ENCODE measurements around the gene ZYX.
"Not testable (repeated sequence)": the region's sequence is repeated elsewhere in the genome, so short reads cannot be mapped to it uniquely, and the experiment has no call there.

The ZYX gene

DNA sequence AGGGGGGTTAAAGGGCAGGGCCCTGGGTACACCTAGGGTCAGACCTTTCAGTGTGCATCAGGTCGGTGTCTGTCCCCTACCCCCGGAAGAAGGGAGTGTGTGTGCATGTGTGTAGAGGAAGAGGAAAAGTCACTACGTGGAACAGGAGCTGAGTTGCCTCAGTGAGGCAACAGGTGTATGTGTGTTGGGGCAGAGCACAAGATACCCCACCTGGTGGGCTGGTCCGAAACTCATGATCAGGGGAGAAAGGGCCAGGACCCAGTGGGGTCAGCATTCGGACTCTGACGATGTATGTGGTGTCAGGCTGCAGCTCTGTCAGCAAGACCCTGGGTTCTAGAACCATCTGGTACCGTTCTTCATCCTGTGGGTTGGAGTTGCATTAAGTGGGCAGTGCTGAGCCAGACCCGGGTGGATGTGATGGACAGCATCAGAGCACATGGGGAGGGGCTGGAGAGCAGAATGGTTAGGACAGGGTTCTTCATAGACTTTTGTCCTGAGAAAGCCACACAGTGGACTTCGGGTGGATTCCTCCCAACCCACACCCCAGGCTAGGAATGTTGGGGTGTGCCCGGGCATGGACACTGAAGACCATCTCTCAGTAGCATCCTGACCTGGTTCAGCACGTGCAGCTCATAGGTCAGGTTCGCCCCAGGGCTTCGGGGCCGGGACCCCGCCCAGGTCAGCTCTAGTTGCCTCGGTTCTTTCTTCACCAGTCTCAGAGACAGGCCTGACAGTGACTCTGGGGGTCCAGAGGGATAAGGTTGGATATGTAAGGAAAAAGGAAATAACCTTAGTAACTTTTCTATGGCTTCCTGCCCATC, 16.8 kb downstream of the ZYX start:
- no peak overlapping the region for H3K4me3 ChIP-seq (ENCODE audit: low read length)
- peaks cover 23% of the 10 kb centered on the region for H3K4me1 ChIP-seq (ENCODE audit: control insufficient read depth, insufficient read depth, low read length)
- peaks cover 5% of the 10 kb centered on the region for H3K36me3 ChIP-seq (ENCODE audit: control insufficient read depth, insufficient read depth, low read length)

DNA sequence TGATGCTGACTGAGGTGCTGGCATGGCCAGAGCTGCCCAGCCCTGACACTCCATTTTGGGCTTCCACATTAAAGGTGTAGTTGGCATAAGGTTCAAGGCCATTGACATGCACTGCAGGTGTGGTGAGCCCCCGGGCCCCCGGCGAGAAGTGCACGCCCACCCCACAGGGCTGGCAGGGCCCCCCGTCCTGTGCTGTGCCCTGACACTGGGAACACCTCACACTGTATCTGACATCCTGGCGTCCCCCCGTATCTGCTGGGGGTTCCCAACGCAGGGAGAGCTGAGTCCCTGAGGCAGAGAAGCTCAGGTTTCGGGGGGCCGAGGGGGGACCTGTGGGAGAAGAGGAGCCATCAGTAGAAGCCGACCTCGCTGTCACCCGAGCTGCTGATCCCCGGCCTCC, 17.5 kb downstream of the ZYX start:
- H3K36me3 ChIP-seq (ENCODE audit: control insufficient read depth, insufficient read depth, low read length) = peaks cover 5% of the 10 kb centered on the region
- H3K9ac ChIP-seq (ENCODE audit: low read length) = no peak overlapping the region
- no peaks in the 10 kb centered on the region for H3K27me3 ChIP-seq (ENCODE audit: control insufficient read depth, insufficient read depth, low read length)
- H3K9me3 ChIP-seq (ENCODE audit: control insufficient read depth, low read length) = no peaks in the 10 kb centered on the region
- peaks cover 23% of the 10 kb centered on the region for H3K4me1 ChIP-seq (ENCODE audit: control insufficient read depth, insufficient read depth, low read length)
- no peak overlapping the region for H3K4me3 ChIP-seq (ENCODE audit: low read length)

More for the DNA sequence above, 16.8 kb downstream of the ZYX start:
- H3K27me3 ChIP-seq (ENCODE audit: control insufficient read depth, insufficient read depth, low read length) = no peaks in the 10 kb centered on the region
- H3K9ac ChIP-seq (ENCODE audit: low read length) = no peak overlapping the region
- H3K9me3 ChIP-seq (ENCODE audit: control insufficient read depth, low read length) = no peaks in the 10 kb centered on the region

DNA sequence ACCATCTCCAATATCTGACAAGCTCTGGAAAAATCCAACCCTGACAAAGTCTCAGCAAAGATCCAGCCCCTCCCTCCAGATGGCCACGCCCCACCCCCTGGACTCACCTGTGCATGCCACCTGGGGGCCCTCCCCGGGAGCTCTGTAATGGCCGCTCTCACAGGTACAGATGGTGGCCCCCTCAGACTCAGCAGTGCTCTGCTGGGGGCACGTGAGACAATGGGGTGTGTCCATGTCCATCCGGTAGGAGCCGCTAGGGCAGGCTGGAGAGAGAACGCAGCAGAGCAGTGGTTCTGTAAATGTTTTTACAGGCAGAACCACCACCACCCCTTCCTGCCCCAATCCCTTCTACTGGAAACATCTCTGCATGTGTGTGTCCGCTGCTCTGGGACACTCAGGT, 18.0 kb downstream of the ZYX start:
- Histone ChIP-seq H3K4me1 (ENCODE audit: control insufficient read depth, insufficient read depth, low read length) (peaks cover 23% of the 10 kb centered on the region), H3K27me3 (ENCODE audit: control insufficient read depth, insufficient read depth, low read length) (no peaks in the 10 kb centered on the region), H3K36me3 (ENCODE audit: control insufficient read depth, insufficient read depth, low read length) (peaks cover 5% of the 10 kb centered on the region), H3K9me3 (ENCODE audit: control insufficient read depth, low read length) (no peaks in the 10 kb centered on the region), H3K9ac (ENCODE audit: low read length) (no peak overlapping the region), H3K4me3 (ENCODE audit: low read length) (no peak overlapping the region)

DNA sequence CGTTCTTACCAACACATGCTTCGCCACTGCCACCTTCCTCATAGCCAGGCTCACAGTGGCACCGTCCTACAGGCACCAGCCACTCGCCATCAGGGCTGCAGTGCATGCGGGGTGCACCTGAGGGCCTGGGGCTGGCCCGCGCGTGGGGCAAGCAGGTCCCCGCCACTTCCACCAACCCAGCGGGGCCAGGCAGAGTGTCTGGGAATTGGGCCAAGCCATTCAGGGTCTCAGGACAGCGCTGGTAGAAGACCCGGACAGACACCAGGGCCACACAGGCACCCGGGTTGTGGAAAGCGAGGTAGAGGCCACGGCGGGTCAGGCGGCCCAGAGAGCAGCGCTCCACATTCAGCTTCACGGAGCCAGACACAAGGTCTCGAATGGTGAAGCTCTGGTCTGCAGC, 18.5 kb downstream of the ZYX start:
- H3K27me3 ChIP-seq (ENCODE audit: control insufficient read depth, insufficient read depth, low read length) = no peaks in the 10 kb centered on the region
- H3K36me3 ChIP-seq (ENCODE audit: control insufficient read depth, insufficient read depth, low read length) = peaks cover 5% of the 10 kb centered on the region
- H3K9ac ChIP-seq (ENCODE audit: low read length) = no peak overlapping the region
- no peaks in the 10 kb centered on the region for H3K9me3 ChIP-seq (ENCODE audit: control insufficient read depth, low read length)
- H3K4me3 ChIP-seq (ENCODE audit: low read length) = no peak overlapping the region
- peaks cover 23% of the 10 kb centered on the region for H3K4me1 ChIP-seq (ENCODE audit: control insufficient read depth, insufficient read depth, low read length)

DNA sequence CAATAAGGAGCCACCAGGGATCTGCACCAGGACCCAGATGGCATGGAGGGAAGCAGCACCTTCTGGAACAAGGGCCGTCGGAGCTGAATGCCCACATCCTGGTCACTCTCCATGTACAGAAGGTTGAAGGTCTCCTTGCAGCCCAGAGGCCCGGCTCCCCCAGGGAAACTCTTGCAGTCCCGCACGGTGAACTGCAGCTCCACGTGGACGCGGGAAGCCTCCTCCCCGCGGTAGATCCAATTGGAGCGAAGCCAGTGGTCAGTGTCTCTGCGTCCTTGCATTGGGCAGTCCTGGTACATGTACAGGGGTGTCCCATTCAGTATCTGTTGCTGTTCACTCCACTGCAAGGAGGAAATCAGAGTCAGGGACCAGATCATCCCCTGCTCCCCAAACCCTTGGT, 20.1 kb downstream of the ZYX start:
- Histone ChIP-seq H3K4me1 (ENCODE audit: control insufficient read depth, insufficient read depth, low read length) (peaks cover 9% of the 10 kb centered on the region), H3K27me3 (ENCODE audit: control insufficient read depth, insufficient read depth, low read length) (no peaks in the 10 kb centered on the region), H3K36me3 (ENCODE audit: control insufficient read depth, insufficient read depth, low read length) (peaks cover 5% of the 10 kb centered on the region), H3K9me3 (ENCODE audit: control insufficient read depth, low read length) (no peaks in the 10 kb centered on the region), H3K4me3 (ENCODE audit: low read length) (no peak overlapping the region), H3K9ac (ENCODE audit: low read length) (no peak overlapping the region)

DNA sequence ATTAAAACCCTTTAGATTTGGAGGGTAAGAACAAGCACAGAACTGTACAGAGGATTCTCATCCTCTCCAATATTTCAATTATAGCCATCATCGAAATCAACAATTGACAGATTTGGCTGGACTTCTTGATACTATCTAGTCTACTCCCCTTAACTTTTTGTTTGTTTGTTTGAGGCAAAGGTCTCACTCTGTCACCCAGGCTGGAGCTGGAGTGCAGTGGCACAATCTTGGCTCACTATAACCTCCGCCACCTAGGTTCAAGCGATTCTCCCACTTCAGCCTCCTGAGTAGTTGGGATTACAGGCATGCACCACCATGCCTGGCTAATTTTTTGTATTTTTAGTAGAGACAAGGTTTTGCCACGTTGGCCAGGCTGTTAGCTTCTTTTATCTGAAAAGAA, 21.1 kb downstream of the ZYX start:
- not testable (repeated sequence) for H3K9ac ChIP-seq (ENCODE audit: low read length)

DNA sequence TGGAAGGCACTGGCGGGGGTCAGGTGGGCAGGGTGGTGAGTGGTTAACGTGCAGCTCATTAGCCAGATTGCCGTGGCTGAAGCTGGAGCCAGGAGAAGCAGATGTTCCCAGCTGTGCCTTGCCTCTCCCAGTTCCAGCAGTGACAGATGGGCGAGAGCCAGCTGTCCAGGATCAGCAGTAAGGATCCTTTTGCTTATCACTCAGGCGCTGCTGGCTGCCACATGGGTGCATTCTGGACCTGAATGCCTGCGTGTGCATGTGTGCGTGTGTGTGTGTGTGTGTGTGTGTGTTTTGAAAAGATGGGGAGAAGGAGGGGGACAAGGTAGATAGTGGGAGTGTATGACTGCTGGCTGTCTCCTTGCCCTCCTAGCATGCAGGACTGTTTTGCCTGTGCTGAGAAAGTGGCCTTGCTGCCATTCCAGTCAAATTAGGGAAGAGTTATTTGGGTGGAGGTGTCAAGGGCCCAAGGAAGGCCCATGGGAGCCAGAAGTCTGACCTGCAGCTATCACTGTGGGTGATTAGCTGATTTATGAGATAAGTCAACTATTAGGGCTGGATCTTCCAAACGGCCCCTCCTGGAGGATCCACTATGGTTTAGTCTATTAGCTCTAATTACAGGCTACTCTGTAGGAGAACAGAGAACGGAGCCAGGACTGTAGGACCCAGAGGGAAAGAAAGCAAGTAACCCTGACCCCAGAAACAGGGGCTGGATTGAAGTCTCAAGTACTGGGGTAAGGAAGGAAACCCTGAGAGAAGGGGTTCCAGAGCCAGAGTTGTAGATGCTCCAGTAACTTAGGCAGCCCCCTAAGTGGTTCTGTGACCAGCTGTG, 24.2 kb downstream of the ZYX start:
- H3K4me1 ChIP-seq (ENCODE audit: control insufficient read depth, insufficient read depth, low read length) = peaks cover 20% of the 10 kb centered on the region
- no peaks in the 10 kb centered on the region for H3K27me3 ChIP-seq (ENCODE audit: control insufficient read depth, insufficient read depth, low read length)
- H3K4me3 ChIP-seq (ENCODE audit: low read length) = no peak overlapping the region
- no peaks in the 10 kb centered on the region for H3K36me3 ChIP-seq (ENCODE audit: control insufficient read depth, insufficient read depth, low read length)
- no peaks in the 10 kb centered on the region for H3K9me3 ChIP-seq (ENCODE audit: control insufficient read depth, low read length)
- no peak overlapping the region for H3K9ac ChIP-seq (ENCODE audit: low read length)

More for the DNA sequence above, 21.1 kb downstream of the ZYX start:
- not testable (repeated sequence) for H3K9me3 ChIP-seq (ENCODE audit: control insufficient read depth, low read length); H3K36me3 ChIP-seq (ENCODE audit: control insufficient read depth, insufficient read depth, low read length); H3K4me1 ChIP-seq (ENCODE audit: control insufficient read depth, insufficient read depth, low read length); H3K4me3 ChIP-seq (ENCODE audit: low read length); H3K27me3 ChIP-seq (ENCODE audit: control insufficient read depth, insufficient read depth, low read length)

DNA sequence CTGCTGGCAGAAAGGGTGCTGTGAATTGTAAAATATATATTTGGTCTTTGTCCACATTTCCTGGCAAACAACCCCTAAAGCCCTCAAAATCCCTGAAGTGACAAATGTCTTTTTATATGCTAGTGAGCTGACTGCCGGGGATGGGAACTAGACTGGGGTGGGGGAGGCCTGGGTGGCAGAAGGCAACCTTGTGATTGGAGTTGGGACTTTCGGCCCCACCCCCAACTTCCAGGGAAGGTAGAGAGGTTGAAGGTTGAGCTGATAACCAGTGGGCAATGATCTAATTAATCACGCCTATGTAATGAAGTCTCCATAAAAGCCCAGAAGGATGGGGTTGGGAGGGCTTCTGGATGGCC, 24.8 kb downstream of the ZYX start:
- H3K4me1 ChIP-seq (ENCODE audit: control insufficient read depth, insufficient read depth, low read length) = peaks cover 20% of the 10 kb centered on the region

DNA sequence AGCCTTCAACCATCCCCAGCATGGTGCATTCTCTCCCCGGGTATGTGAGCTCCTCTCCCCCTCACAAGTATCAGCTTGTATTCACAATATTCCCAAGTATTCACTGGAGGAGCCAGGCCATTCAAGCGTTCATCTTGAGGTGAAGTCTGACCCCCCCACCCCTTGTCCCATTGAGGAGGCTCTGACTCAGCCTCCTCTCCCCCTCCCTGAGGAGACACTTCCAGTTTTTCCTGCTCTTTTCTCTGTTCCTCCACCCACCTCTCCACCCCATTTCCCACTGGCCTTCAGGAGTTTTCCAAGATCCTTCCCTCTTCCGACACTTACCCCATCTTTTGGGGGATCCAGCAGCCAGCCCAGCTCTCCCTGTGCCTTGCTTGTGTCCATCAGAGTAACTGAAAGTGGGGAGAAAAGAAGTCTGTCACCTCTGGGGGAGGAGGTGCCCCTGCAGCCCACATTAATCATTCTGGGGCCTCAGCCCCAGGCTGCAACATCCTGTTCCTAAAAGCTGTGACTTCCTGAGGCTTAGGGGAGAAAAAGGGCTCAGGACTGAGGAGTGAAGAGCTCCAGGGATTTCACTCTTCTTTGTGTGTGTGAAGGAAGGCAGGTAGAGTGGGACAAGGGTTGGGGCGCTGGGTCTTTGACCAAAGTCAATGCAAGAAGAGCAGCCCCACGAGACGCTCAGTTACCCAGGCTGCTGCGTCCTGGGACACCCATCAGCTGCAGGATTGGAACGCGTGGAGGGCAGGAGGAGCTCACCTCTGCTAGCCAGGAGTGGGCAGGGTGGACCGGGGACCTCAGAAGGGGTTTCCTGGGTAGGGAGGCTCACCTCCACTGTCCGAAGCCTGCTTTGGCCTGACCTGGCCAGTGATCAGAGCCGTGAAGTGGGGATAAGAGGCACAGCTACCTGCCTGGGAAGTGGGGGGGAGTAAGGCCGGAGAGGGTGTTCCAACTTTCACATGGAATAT, 26.4 kb downstream of the ZYX start:
- H3K4me1 ChIP-seq (ENCODE audit: control insufficient read depth, insufficient read depth, low read length) = peaks cover 20% of the 10 kb centered on the region
- H3K27me3 ChIP-seq (ENCODE audit: control insufficient read depth, insufficient read depth, low read length) = no peaks in the 10 kb centered on the region
- H3K4me3 ChIP-seq (ENCODE audit: low read length) = peak overlapping the region; percentile 18
- peak overlapping the region; percentile 70 for H3K9ac ChIP-seq (ENCODE audit: low read length)
- no peaks in the 10 kb centered on the region for H3K9me3 ChIP-seq (ENCODE audit: control insufficient read depth, low read length)
- no peaks in the 10 kb centered on the region for H3K36me3 ChIP-seq (ENCODE audit: control insufficient read depth, insufficient read depth, low read length)

More for the DNA sequence above, 24.8 kb downstream of the ZYX start:
- Histone ChIP-seq H3K9me3 (ENCODE audit: control insufficient read depth, low read length) (no peaks in the 10 kb centered on the region), H3K9ac (ENCODE audit: low read length) (no peak overlapping the region), H3K36me3 (ENCODE audit: control insufficient read depth, insufficient read depth, low read length) (no peaks in the 10 kb centered on the region), H3K27me3 (ENCODE audit: control insufficient read depth, insufficient read depth, low read length) (no peaks in the 10 kb centered on the region), H3K4me3 (ENCODE audit: low read length) (no peak overlapping the region)

DNA sequence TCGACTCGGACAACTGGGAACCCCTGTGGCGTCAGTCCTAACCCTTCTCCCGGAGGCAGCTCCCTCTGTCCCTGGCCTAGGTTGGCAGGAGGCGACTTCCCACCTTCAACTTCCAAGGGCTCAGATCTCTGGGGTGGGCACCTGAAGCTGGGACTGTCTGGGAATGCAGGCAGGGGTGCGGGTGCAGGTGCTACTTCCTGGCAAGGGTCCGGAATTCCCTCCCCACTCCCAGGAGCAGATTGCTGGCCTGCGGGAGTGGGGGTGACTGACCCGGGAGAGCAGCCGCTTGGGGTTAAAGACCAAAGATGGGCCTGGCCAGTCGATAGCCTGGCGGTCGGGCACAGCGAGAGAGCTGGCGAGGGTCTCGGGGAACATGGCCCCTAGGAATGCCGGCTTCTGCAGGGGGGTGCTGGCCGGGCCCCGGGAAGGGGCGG, 27.1 kb downstream of the ZYX start:
- no peaks in the 10 kb centered on the region for H3K9me3 ChIP-seq (ENCODE audit: control insufficient read depth, low read length)
- peaks cover 20% of the 10 kb centered on the region for H3K4me1 ChIP-seq (ENCODE audit: control insufficient read depth, insufficient read depth, low read length)
- no peaks in the 10 kb centered on the region for H3K36me3 ChIP-seq (ENCODE audit: control insufficient read depth, insufficient read depth, low read length)
- H3K4me3 ChIP-seq (ENCODE audit: low read length) = peak overlapping the region; percentile 18
- no peaks in the 10 kb centered on the region for H3K27me3 ChIP-seq (ENCODE audit: control insufficient read depth, insufficient read depth, low read length)
- peak overlapping the region; percentile 70 for H3K9ac ChIP-seq (ENCODE audit: low read length)

DNA sequence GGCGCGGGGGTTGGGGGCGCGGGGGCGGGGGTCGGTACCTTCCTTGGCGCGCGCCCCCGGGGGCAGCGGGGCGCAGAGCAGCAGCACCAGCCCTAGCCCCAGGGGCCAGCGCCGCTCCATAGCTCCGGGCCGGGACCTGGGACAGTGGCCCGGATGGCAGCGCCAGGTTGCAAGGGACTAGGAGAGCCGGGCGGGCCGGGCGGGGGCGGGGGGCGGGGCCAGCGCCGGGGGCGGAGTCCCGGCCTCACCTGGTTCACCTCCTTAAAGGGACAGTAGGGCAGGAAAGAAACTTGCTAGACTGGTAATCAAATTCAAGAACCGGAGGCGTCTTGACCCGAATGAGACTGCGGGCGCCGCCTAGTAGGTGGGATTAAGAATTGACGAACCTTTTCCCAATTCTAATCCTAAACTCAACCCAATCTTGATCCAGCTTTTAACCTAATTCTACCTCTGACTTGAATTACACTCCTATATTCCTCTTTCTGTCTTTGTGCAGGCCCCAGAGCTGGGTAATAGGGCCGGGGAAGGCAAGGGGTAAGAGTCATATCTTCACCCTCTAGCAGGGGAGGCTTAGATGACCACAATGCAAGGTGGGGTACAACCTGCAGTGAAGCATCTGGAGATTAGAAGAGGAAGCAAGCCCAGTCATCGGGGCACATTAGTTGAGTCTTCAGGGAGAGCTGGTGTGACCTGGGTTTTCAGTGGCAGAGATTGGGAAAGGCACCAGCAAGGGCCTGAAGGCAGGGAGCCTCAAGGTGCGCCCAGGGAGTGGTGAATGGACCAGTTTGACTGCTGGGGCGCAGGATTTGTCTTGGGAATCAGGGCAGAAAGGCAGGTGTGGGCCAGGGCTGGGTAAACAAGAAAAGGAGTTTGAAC, 27.8 kb downstream of the ZYX start, which contains the start of gene EPHA1:
EPHA1 (minus strand) TSS at position 171 of the 876 bp plus-strand sequence; CDS start at position 120, 51 bp downstream.
- Histone ChIP-seq H3K9me3 (ENCODE audit: control insufficient read depth, low read length) (no peaks in the 10 kb centered on the region), H3K4me3 (ENCODE audit: low read length) (peak within 1 kb of the TSS; percentile 18), H3K36me3 (ENCODE audit: control insufficient read depth, insufficient read depth, low read length) (no peaks in the 10 kb centered on the region), H3K27me3 (ENCODE audit: control insufficient read depth, insufficient read depth, low read length) (no peaks in the 10 kb centered on the region), H3K9ac (ENCODE audit: low read length) (peak within 1 kb of the TSS; percentile 70), H3K4me1 (ENCODE audit: control insufficient read depth, insufficient read depth, low read length) (peaks cover 20% of the 10 kb centered on the region)

Measured in mucosa of stomach (tissue), 1 donor.